Endothelial cell (in vitro differentiated cells): Measurements from ENCODE around the gene BTBD6. TPM values are rescaled to one million over a fixed set of nuclear protein-coding genes. Genes with fewer than 3 reads are reported as not detected.

Experiments used
- DNase-seq: peaks from one replicate; pipeline ENCODE4 v3.0.0; 2021; ENCODE audit warnings: low spot score
- H3K27ac Mint-ChIP-seq: one replicate; pipeline ENCODE4 v1.8.0; 2021; ENCODE audit warnings: mixed read lengths, inconsistent platforms; ENCODE audit not compliant: unreplicated experiment
- H3K27me3 Mint-ChIP-seq: one replicate; pipeline ENCODE4 v1.8.0; 2021; ENCODE audit warnings: mild to moderate bottlenecking, moderate library complexity, mixed read lengths, inconsistent platforms; ENCODE audit not compliant: unreplicated experiment
- H3K36me3 Mint-ChIP-seq: one replicate; pipeline ENCODE4 v1.8.0; 2021; ENCODE audit warnings: mild to moderate bottlenecking, low read depth, mixed read lengths, inconsistent platforms; ENCODE audit not compliant: unreplicated experiment
- H3K4me1 Mint-ChIP-seq: one replicate; pipeline ENCODE4 v1.8.0; 2021; ENCODE audit warnings: mild to moderate bottlenecking, mixed read lengths, inconsistent platforms; ENCODE audit not compliant: unreplicated experiment
- H3K4me3 Mint-ChIP-seq: one replicate; pipeline ENCODE4 v1.8.0; 2021; ENCODE audit warnings: mild to moderate bottlenecking, mixed read lengths, inconsistent platforms; ENCODE audit not compliant: unreplicated experiment
- H3K9me3 Mint-ChIP-seq: one replicate; pipeline ENCODE4 v1.8.0; 2021; ENCODE audit warnings: mixed read lengths, inconsistent platforms; ENCODE audit not compliant: unreplicated experiment
- CTCF ChIP-seq: fragments of 200-600 bp; sonication (generic); IDR thresholded peaks from one replicate; pipeline ENCODE4 v1.5.0; 2021; ENCODE audit warnings: antibody characterized with exemption; ENCODE audit not compliant: unreplicated experiment
- total RNA-seq: library from RNA; stranded (reverse); fragmentation: NEBNext Ultra II Directional; extraction: Animal tissue kit (Norgen Biotek cat#: 25700); gene quantifications from one replicate; pipeline ENCODE4 v1.2.1, GENCODE V29; 2021; ENCODE audit not compliant: unreplicated experiment

BTBD6 gene
- total RNA-seq, 1 donor from 2014 or later: 45.1 TPM

DNA sequence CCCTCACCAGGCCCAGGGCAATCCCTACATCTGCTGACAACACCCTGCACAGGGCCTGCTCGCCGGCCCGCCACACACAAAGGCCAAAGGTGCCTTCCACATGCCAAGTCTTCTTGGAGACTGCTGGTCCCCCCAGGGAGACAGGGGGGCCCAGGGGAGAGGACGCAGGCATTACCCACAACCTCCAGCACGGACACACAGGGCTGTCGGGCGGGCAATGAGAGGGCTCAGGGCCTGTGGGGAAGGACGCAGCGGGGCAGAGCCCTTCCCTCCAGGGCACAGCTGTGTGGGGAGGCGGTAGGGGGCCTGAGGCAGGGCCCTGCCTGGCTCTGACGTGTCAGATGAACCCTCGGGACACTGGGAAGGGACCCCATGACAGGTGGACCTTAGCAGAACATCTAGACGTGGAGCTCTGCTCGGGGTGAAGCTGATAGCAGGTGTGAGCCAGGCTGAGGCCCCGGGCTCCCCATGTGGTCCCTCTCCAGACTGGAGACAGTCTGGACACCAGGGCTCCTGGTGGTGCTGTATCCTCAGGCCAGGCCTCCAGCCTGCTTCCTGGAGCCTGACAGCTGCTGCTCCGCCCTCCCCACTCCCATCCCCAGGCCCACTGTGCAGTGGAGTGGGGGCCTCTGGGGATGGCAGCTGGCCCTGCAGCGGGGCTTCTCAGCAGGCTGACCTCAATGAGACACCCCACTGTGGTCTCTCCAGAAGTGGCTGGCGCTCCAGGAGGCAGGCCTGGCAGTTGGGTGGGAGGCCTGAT lies 35.6 kb upstream of the BTBD6 start:
- H3K27ac Mint-ChIP-seq: no peak overlapping the region
- no peaks in the 10 kb centered on the region for H3K4me1 Mint-ChIP-seq
- H3K9me3 Mint-ChIP-seq: no peaks in the 10 kb centered on the region
- peaks cover 24% of the 10 kb centered on the region for H3K36me3 Mint-ChIP-seq
- H3K27me3 Mint-ChIP-seq: peaks cover 16% of the 10 kb centered on the region
- no peak overlapping the region for H3K4me3 Mint-ChIP-seq
- no peak for TF ChIP-seq CTCF
- no peak for DNase-seq

DNA sequence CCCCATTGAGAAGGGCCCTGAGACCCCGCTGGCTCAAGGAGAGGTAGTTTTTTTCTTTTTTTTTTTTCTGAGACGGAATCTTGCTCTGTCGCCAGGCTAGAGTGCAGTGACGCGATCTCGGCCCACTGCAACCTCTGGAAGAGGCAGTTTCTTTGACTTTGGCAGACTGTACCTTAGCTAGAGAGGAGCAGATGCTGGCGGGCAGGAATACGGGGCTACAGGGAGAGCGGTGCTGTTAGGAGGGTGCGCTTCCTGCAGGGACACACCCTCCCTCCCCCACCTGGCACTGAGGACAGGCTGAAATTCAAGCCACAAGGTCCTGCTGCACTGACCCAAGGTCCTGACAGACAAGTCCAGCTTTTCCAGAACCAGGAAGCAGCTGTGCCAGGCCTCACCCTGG lies 35.0 kb upstream of the BTBD6 start:
- Mint-ChIP-seq H3K27me3 (peaks cover 16% of the 10 kb centered on the region), H3K4me1 (no peaks in the 10 kb centered on the region), H3K36me3 (peaks cover 24% of the 10 kb centered on the region), H3K4me3 (no peak overlapping the region), H3K9me3 (no peaks in the 10 kb centered on the region), H3K27ac (peak overlapping the region; percentile 26)
- TF ChIP-seq CTCF: no peak
- no peak for DNase-seq

DNA sequence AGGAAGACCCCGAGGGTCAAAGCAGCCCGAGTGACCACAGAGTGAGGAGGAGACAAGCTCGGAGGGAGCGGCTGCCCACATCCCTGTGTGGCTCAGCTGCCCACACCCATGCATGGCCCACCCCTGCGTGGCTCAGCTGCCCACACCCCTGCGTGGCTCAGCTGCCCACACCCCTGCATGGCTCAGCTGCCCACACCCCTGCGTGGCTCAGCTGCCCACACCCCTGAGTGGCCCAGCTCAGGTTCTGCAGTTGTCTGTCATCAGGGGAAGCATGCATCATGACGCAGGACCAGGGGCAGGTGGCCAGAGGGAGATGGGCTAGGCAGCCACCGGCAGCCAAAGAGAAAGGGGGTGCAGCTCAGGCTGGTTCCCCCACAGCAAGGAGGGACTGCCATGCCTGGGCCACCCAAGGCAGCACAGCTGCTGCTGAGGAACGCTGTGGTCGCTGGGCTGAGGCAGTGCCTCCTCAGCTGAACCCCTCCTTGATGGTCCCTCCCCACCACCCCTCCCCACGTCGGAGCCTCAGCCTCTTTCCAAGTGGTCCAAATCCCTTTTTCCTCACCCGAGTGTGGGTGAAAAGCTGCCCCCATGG lies 33.9 kb upstream of the BTBD6 start:
- TF ChIP-seq CTCF: no peak
- H3K9me3 Mint-ChIP-seq: no peaks in the 10 kb centered on the region
- no peak for DNase-seq

DNA sequence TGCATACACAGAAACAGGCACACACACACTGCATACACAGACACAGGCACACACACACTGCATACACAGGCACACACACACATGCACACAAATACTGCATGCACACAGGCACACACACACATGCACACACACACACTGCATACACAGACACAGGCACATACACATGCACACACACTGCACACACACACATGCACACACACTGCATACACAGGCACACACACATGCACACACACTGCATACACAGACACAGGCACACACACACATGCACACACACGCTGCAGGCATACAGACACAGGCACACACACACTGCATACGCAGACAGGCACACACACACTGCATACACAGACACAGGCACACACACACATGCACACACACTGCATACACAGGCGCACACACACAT lies 32.7 kb upstream of the BTBD6 start:
- no peak overlapping the region for H3K27ac Mint-ChIP-seq
- no peak for TF ChIP-seq CTCF
- no peak for DNase-seq
- H3K4me3 Mint-ChIP-seq: no peak overlapping the region
- peaks cover 23% of the 10 kb centered on the region for H3K36me3 Mint-ChIP-seq
- no peaks in the 10 kb centered on the region for H3K4me1 Mint-ChIP-seq
- H3K9me3 Mint-ChIP-seq: no peaks in the 10 kb centered on the region
- peaks cover 15% of the 10 kb centered on the region for H3K27me3 Mint-ChIP-seq

More for the DNA sequence above, 33.9 kb upstream of the BTBD6 start:
- Mint-ChIP-seq H3K4me3 (no peak overlapping the region), H3K4me1 (no peaks in the 10 kb centered on the region), H3K36me3 (peaks cover 24% of the 10 kb centered on the region), H3K27ac (no peak overlapping the region), H3K27me3 (peaks cover 12% of the 10 kb centered on the region)
